ENCODE measurements around the gene NDNF.

The NDNF gene

DNA sequence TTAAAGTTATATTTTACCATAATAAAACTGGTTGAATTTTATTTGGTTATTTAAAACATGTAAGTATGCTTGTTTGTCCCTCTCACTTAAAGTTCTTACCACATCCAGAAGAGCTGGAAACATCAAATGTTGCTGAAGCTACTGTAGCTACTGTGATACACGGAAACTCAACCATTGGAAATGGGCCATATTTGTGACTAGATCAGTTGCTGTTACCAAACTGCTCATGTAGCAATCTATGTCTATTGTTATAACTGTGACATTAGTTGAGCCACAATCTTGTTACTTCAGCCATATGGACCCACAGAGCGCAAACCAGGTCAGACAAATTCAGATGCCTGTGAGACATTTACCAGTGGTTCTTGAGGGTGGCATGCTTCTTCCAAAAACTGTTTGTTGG, 41.6 kb downstream of the NDNF start:
- H3K4me3 ChIP-seq (ENCODE audit: low read depth, low read length) = no peak overlapping the region
- in situ Hi-C loops (cut with HindIII; ENCODE audit: low sequenced_read_pairs) = no loop called here
- DNase-seq (ENCODE audit: low read depth, low spot score) = no peak
- no peak for TF ChIP-seq CTCF (IDR thresholded peaks at IDR 0.05; ENCODE audit: low read depth, low read length)

GRCh38 chr4:121030131-121030530, 42.2 kb downstream of the NDNF start:
- DNase-seq (ENCODE audit: low read depth, low spot score) = no peak
- no peak overlapping the region for H3K4me3 ChIP-seq (ENCODE audit: low read depth, low read length)
- in situ Hi-C loops (cut with HindIII; ENCODE audit: low sequenced_read_pairs) = no loop called here
- no peak for TF ChIP-seq CTCF (IDR thresholded peaks at IDR 0.05; ENCODE audit: low read depth, low read length)

DNA sequence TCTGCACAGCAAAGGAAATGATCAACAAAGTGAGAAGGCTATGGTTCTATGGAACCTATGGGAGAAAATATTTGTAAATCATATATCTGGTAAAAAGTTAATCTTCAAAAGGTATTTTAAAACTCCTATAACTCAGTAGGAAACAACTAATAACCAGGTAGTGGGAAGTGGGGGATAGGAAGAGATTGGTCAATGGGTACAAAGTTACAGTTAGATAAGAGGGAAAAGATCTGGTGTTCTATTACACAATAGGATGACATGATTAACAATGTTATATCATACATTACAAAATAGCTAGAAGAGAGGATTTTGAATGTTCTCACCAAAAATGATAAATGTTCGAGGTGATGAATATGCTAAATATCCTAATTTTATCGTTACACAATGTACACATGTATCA, 46.3 kb downstream of the NDNF start:
- DNase-seq (ENCODE audit: low read depth, low spot score) = no peak
- no peak for TF ChIP-seq CTCF (IDR thresholded peaks at IDR 0.05; ENCODE audit: low read depth, low read length)
- H3K4me3 ChIP-seq (ENCODE audit: low read depth, low read length) = no peak overlapping the region
- in situ Hi-C loops (cut with HindIII; ENCODE audit: low sequenced_read_pairs) = no loop called here

GRCh38 chr4:121025540-121025939, 46.8 kb downstream of the NDNF start:
- in situ Hi-C loops (cut with HindIII; ENCODE audit: low sequenced_read_pairs) = no loop called here
- no peak for DNase-seq (ENCODE audit: low read depth, low spot score)
- no peak overlapping the region for H3K4me3 ChIP-seq (ENCODE audit: low read depth, low read length)
- no peak for TF ChIP-seq CTCF (IDR thresholded peaks at IDR 0.05; ENCODE audit: low read depth, low read length)

DNA sequence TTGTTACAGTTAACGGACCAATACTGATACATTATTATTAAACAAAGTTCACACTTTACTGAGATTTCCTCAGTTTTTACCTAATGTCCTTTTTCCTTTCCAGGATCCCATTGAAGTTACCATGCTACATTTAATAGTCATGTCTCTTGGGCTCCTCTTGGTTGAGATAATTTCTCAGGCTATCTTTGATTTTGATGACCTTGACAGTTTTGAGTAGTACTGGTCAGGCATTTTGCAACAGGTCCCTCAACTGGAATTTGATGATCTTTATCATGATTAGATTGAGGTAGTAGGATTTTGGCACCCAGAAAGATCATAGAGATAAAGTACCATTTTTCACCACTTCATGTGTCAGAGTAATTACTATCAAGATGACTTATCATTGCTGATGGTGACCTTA, 53.8 kb downstream of the NDNF start:
- no peak for DNase-seq (ENCODE audit: low read depth, low spot score)
- in situ Hi-C loops (cut with HindIII; ENCODE audit: low sequenced_read_pairs) = no loop called here
- no peak for TF ChIP-seq CTCF (IDR thresholded peaks at IDR 0.05; ENCODE audit: low read depth, low read length)
- no peak overlapping the region for H3K4me3 ChIP-seq (ENCODE audit: low read depth, low read length)

DNA sequence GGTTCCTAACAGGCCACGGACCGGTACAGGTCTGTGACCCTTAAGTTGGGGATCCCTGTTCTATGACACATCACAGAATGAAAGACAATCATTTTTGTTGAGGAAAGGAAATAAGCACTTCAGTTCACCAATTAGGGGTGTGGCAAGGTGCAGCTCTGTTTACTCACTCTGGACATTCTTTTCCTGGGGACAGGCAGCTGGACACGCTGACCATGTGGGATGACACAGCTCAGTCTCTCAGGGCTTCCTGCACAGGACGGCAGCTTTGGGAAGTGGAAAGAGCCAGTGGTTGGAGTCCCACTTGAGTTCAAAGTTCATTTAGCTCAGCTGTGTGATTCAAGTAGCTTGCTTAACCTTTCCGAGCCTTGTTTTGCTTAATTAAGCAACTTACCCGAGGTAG, 55.7 kb downstream of the NDNF start:
- no peak overlapping the region for H3K4me3 ChIP-seq (ENCODE audit: low read depth, low read length)
- DNase-seq (ENCODE audit: low read depth, low spot score) = no peak
- no peak for TF ChIP-seq CTCF (IDR thresholded peaks at IDR 0.05; ENCODE audit: low read depth, low read length)
- in situ Hi-C loops (cut with HindIII; ENCODE audit: low sequenced_read_pairs) = no loop called here

GRCh38 chr4:121015421-121015820, 56.9 kb downstream of the NDNF start:
- TF ChIP-seq CTCF (IDR thresholded peaks at IDR 0.05; ENCODE audit: low read depth, low read length) = no peak
- DNase-seq (ENCODE audit: low read depth, low spot score) = no peak
- H3K4me3 ChIP-seq (ENCODE audit: low read depth, low read length) = no peak overlapping the region
- in situ Hi-C loops (cut with HindIII; ENCODE audit: low sequenced_read_pairs) = no loop called here

Measured in astrocyte of the spinal cord (primary cell).